Lower leg skin (tissue), 3 donors: ENCODE data around the gene SLC16A3.

ENCODE experiments used
- POLR2A ChIP-seq, 2 donors: fragments of 450-650 bp; IDR thresholded peaks; one replicate each; pipeline ENCODE4 v1.6.1; 2016 to 2017; ENCODE audit warnings: antibody characterized with exemption in 2 of 2, mild to moderate bottlenecking in 1 of 2, moderate library complexity in 1 of 2
- TF ChIP-seq, protein P1 (sequence below), 3 donors: fragments of 450-650 bp; IDR thresholded peaks; one replicate each; pipeline ENCODE4 v1.5.1; 2016; ENCODE audit warnings: antibody characterized with exemption in 3 of 3, mild to moderate bottlenecking in 3 of 3, moderate library complexity in 2 of 3

DNA sequence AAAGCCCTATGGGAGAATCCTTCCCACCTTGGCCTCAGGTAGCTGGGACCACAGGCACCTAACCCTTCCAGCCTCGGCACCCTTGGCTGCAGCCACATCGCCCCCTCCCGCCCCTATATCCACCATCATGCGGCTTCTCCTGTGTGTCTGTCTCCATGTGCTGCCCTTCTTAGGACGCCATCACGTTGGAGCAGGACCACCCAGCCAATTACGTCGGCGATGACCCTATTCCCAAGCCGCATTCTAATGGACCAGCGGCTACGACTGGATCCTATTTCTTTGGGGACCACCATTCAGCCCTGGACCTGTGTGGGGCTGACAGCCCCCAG, 12.9 kb upstream of the SLC16A3 start:
- TF ChIP-seq, protein P1, sequence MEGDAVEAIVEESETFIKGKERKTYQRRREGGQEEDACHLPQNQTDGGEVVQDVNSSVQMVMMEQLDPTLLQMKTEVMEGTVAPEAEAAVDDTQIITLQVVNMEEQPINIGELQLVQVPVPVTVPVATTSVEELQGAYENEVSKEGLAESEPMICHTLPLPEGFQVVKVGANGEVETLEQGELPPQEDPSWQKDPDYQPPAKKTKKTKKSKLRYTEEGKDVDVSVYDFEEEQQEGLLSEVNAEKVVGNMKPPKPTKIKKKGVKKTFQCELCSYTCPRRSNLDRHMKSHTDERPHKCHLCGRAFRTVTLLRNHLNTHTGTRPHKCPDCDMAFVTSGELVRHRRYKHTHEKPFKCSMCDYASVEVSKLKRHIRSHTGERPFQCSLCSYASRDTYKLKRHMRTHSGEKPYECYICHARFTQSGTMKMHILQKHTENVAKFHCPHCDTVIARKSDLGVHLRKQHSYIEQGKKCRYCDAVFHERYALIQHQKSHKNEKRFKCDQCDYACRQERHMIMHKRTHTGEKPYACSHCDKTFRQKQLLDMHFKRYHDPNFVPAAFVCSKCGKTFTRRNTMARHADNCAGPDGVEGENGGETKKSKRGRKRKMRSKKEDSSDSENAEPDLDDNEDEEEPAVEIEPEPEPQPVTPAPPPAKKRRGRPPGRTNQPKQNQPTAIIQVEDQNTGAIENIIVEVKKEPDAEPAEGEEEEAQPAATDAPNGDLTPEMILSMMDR (IDR thresholded peaks at IDR 0.05), result no peak
- no peak for TF ChIP-seq POLR2A (IDR thresholded peaks at IDR 0.05)
